Measurements from ENCODE around the gene ZNF768.

The ZNF768 gene

GRCh38 chr16:30491744-30492308 lies 34.5 kb downstream of the ZNF768 start:
- H3K4me3 ChIP-seq (ENCODE audit: low read depth, low read length), result no peak overlapping the region
- no peak for TF ChIP-seq CTCF (IDR thresholded peaks at IDR 0.05; ENCODE audit: low read depth, low read length)

- TF ChIP-seq CTCF (IDR thresholded peaks at IDR 0.05; ENCODE audit: low read depth, low read length), result no peak
- H3K4me3 ChIP-seq (ENCODE audit: low read depth, low read length), result no peak overlapping the region
Observed at GRCh38 chr16:30491229-30491628, 35.1 kb downstream of the ZNF768 start.

GRCh38 chr16:30490210-30490609 lies 36.2 kb downstream of the ZNF768 start:
- H3K4me3 ChIP-seq (ENCODE audit: low read depth, low read length), result no peak overlapping the region
- TF ChIP-seq CTCF (IDR thresholded peaks at IDR 0.05; ENCODE audit: low read depth, low read length), result no peak

GRCh38 chr16:30488764-30489605 lies 37.4 kb downstream of the ZNF768 start:
- no peak overlapping the region for H3K4me3 ChIP-seq (ENCODE audit: low read depth, low read length)
- TF ChIP-seq CTCF (IDR thresholded peaks at IDR 0.05; ENCODE audit: low read depth, low read length), result no peak

GRCh38 chr16:30485818-30486436 lies 40.4 kb downstream of the ZNF768 start:
- no peak for TF ChIP-seq CTCF (IDR thresholded peaks at IDR 0.05; ENCODE audit: low read depth, low read length)
- H3K4me3 ChIP-seq (ENCODE audit: low read depth, low read length), result no peak overlapping the region

- TF ChIP-seq CTCF (IDR thresholded peaks at IDR 0.05; ENCODE audit: low read depth, low read length), result no peak
- H3K4me3 ChIP-seq (ENCODE audit: low read depth, low read length), result no peak overlapping the region
Observed at GRCh38 chr16:30484887-30485286, 41.5 kb downstream of the ZNF768 start.

GRCh38 chr16:30482366-30482765 lies 44.0 kb downstream of the ZNF768 start:
- no peak overlapping the region for H3K4me3 ChIP-seq (ENCODE audit: low read depth, low read length)
- TF ChIP-seq CTCF (IDR thresholded peaks at IDR 0.05; ENCODE audit: low read depth, low read length), result no peak
